WTC11 (cell line): ENCODE results near the gene CCDC43. TPM values are rescaled to one million over a fixed set of nuclear protein-coding genes. Genes with fewer than 3 reads are reported as not detected.

Experiments
- CDX4 ChIP-seq: fragments of 250-450 bp; sonication (Bioruptor Pico); IDR thresholded peaks from 2 replicates; pipeline ENCODE4 v1.9.0; 2021; ENCODE audit warnings: moderate library complexity, mild to moderate bottlenecking, inconsistent platforms, borderline replicate concordance
- FOXP1 ChIP-seq: sonication (generic); formaldehyde crosslinking; IDR thresholded peaks from 2 replicates; pipeline ENCODE4 v1.8.0; 2022; ENCODE audit warnings: missing genetic modification reagents, mild to moderate bottlenecking, moderate library complexity, borderline replicate concordance
- FOXP4 ChIP-seq: sonication (generic); formaldehyde crosslinking; IDR thresholded peaks from 2 replicates; pipeline ENCODE4 v1.8.0; 2022; ENCODE audit warnings: mild to moderate bottlenecking, missing genetic modification reagents
- IRF2 ChIP-seq: sonication (generic); formaldehyde crosslinking; IDR thresholded peaks from 2 replicates; pipeline ENCODE4 v1.8.0; 2022; ENCODE audit warnings: low read depth, missing genetic modification reagents, borderline replicate concordance
- KAT7 ChIP-seq: sonication (generic); formaldehyde crosslinking; IDR thresholded peaks from 2 replicates; pipeline ENCODE4 v1.8.1; 2023; ENCODE audit warnings: missing genetic modification reagents, mild to moderate bottlenecking, borderline replicate concordance
- NFYB ChIP-seq: sonication (generic); formaldehyde crosslinking; conservative IDR thresholded peaks from 2 replicates; pipeline ENCODE4 v1.8.0; 2022; ENCODE audit warnings: low read depth, missing genetic modification reagents
- RELA ChIP-seq: sonication (generic); formaldehyde crosslinking; IDR thresholded peaks from 2 replicates; pipeline ENCODE4 v1.8.1; 2022; ENCODE audit warnings: missing genetic modification reagents, mild to moderate bottlenecking, borderline replicate concordance
- SMAD4 ChIP-seq: sonication (generic); formaldehyde crosslinking; IDR thresholded peaks from 2 replicates; pipeline ENCODE4 v1.8.0; 2022; ENCODE audit warnings: mild to moderate bottlenecking, missing genetic modification reagents
- SOX15 ChIP-seq: fragments of 250-450 bp; sonication (Bioruptor Pico); IDR thresholded peaks from 2 replicates; pipeline ENCODE4 v1.9.0; 2021; ENCODE audit warnings: mild to moderate bottlenecking
- TP53 ChIP-seq: sonication (generic); formaldehyde crosslinking; IDR thresholded peaks from 2 replicates; pipeline ENCODE4 v1.8.1; 2023; ENCODE audit warnings: mild to moderate bottlenecking, missing genetic modification reagents
- USF1 ChIP-seq: sonication (generic); formaldehyde crosslinking; IDR thresholded peaks from 2 replicates; pipeline ENCODE4 v1.8.0; 2022; ENCODE audit warnings: mild to moderate bottlenecking, missing genetic modification reagents
- ZNF263 ChIP-seq: sonication (generic); formaldehyde crosslinking; IDR thresholded peaks from 2 replicates; pipeline ENCODE4 v1.8.1; 2022; ENCODE audit warnings: low read depth, mild to moderate bottlenecking, moderate library complexity, missing genetic modification reagents
- ZNF423 ChIP-seq: fragments of 250-450 bp; sonication (Bioruptor Pico); IDR thresholded peaks from 2 replicates; pipeline ENCODE4 v2.1.2; 2022; ENCODE audit warnings: mild to moderate bottlenecking, moderate library complexity
- ZNF425 ChIP-seq: fragments of 250-450 bp; sonication (Bioruptor Pico); conservative IDR thresholded peaks from 2 replicates; pipeline ENCODE4 v1.9.0; 2021; ENCODE audit warnings: mild to moderate bottlenecking
- ZNF671 ChIP-seq: fragments of 250-450 bp; sonication (Bioruptor Pico); IDR thresholded peaks from 2 replicates; pipeline ENCODE4 v1.8.0; 2021; ENCODE audit warnings: mild to moderate bottlenecking
- total RNA-seq: library from RNA; stranded (reverse); gene quantifications from 3 replicates; pipeline ENCODE4 v1.2.3, GENCODE V29; 2021
- TF ChIP-seq, protein P1 (sequence below): sonication (generic); formaldehyde crosslinking; IDR thresholded peaks from 2 replicates; pipeline ENCODE4 v1.8.1; 2022; ENCODE audit warnings: low read depth, mild to moderate bottlenecking, moderate library complexity, missing genetic modification reagents, borderline replicate concordance
- TF ChIP-seq, protein P2 (sequence below): sonication (generic); formaldehyde crosslinking; IDR thresholded peaks from 2 replicates; pipeline ENCODE4 v1.8.1; 2023; ENCODE audit warnings: mild to moderate bottlenecking, moderate library complexity, missing genetic modification reagents
- TF ChIP-seq, protein P3 (sequence below): sonication (generic); formaldehyde crosslinking; IDR thresholded peaks from 2 replicates; pipeline ENCODE4 v1.8.0; 2023; ENCODE audit warnings: missing genetic modification reagents, mild to moderate bottlenecking, borderline replicate concordance
- TF ChIP-seq, protein P4 (sequence below): sonication (generic); formaldehyde crosslinking; IDR thresholded peaks from 2 replicates; pipeline ENCODE4 v1.8.1; 2023; ENCODE audit warnings: mild to moderate bottlenecking, missing genetic modification reagents, borderline replicate concordance

The CCDC43 gene
- total RNA-seq, 1 experiment from 2014 or later: 37.9 TPM

- TF ChIP-seq, protein P1, sequence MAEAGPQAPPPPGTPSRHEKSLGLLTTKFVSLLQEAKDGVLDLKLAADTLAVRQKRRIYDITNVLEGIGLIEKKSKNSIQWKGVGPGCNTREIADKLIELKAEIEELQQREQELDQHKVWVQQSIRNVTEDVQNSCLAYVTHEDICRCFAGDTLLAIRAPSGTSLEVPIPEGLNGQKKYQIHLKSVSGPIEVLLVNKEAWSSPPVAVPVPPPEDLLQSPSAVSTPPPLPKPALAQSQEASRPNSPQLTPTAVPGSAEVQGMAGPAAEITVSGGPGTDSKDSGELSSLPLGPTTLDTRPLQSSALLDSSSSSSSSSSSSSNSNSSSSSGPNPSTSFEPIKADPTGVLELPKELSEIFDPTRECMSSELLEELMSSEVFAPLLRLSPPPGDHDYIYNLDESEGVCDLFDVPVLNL (CRISPR knock-in tag): 0 out of 2 replicates have a peak, but pooled peaks have one; percentile 57
- no peak for TF ChIP-seq IRF2 (CRISPR knock-in tag)
- no peak for TF ChIP-seq ZNF425 (CRISPR knock-in tag)
- TF ChIP-seq KAT7 (CRISPR knock-in tag): peak; percentile 92; the same call in 1 of the 2 replicates
- TF ChIP-seq FOXP4 (CRISPR knock-in tag): peak; percentile 90
- TF ChIP-seq CDX4 (CRISPR knock-in tag): no peak
- TF ChIP-seq, protein P2, sequence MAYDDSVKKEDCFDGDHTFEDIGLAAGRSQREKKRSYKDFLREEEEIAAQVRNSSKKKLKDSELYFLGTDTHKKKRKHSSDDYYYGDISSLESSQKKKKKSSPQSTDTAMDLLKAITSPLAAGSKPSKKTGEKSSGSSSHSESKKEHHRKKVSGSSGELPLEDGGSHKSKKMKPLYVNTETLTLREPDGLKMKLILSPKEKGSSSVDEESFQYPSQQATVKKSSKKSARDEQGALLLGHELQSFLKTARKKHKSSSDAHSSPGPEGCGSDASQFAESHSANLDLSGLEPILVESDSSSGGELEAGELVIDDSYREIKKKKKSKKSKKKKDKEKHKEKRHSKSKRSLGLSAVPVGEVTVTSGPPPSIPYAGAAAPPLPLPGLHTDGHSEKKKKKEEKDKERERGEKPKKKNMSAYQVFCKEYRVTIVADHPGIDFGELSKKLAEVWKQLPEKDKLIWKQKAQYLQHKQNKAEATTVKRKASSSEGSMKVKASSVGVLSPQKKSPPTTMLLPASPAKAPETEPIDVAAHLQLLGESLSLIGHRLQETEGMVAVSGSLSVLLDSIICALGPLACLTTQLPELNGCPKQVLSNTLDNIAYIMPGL: peak; percentile 71
- no peak for TF ChIP-seq SOX15
- peak; percentile 98 for TF ChIP-seq FOXP1 (CRISPR knock-in tag)
- TF ChIP-seq, protein P3, sequence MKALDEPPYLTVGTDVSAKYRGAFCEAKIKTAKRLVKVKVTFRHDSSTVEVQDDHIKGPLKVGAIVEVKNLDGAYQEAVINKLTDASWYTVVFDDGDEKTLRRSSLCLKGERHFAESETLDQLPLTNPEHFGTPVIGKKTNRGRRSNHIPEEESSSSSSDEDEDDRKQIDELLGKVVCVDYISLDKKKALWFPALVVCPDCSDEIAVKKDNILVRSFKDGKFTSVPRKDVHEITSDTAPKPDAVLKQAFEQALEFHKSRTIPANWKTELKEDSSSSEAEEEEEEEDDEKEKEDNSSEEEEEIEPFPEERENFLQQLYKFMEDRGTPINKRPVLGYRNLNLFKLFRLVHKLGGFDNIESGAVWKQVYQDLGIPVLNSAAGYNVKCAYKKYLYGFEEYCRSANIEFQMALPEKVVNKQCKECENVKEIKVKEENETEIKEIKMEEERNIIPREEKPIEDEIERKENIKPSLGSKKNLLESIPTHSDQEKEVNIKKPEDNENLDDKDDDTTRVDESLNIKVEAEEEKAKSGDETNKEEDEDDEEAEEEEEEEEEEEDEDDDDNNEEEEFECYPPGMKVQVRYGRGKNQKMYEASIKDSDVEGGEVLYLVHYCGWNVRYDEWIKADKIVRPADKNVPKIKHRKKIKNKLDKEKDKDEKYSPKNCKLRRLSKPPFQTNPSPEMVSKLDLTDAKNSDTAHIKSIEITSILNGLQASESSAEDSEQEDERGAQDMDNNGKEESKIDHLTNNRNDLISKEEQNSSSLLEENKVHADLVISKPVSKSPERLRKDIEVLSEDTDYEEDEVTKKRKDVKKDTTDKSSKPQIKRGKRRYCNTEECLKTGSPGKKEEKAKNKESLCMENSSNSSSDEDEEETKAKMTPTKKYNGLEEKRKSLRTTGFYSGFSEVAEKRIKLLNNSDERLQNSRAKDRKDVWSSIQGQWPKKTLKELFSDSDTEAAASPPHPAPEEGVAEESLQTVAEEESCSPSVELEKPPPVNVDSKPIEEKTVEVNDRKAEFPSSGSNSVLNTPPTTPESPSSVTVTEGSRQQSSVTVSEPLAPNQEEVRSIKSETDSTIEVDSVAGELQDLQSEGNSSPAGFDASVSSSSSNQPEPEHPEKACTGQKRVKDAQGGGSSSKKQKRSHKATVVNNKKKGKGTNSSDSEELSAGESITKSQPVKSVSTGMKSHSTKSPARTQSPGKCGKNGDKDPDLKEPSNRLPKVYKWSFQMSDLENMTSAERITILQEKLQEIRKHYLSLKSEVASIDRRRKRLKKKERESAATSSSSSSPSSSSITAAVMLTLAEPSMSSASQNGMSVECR (CRISPR knock-in tag): peak; percentile 52; the same call in 1 of the 2 replicates
- TF ChIP-seq USF1: peak; percentile 72
- TF ChIP-seq ZNF423 (CRISPR knock-in tag): no peak
- no peak for TF ChIP-seq ZNF263 (CRISPR knock-in tag)
- peak; percentile 95 for TF ChIP-seq RELA (CRISPR knock-in tag)
- TF ChIP-seq ZNF671: no peak
- TF ChIP-seq SMAD4 (CRISPR knock-in tag): peak; percentile 65
- peak; percentile 99 for TF ChIP-seq TP53
- TF ChIP-seq, protein P4, sequence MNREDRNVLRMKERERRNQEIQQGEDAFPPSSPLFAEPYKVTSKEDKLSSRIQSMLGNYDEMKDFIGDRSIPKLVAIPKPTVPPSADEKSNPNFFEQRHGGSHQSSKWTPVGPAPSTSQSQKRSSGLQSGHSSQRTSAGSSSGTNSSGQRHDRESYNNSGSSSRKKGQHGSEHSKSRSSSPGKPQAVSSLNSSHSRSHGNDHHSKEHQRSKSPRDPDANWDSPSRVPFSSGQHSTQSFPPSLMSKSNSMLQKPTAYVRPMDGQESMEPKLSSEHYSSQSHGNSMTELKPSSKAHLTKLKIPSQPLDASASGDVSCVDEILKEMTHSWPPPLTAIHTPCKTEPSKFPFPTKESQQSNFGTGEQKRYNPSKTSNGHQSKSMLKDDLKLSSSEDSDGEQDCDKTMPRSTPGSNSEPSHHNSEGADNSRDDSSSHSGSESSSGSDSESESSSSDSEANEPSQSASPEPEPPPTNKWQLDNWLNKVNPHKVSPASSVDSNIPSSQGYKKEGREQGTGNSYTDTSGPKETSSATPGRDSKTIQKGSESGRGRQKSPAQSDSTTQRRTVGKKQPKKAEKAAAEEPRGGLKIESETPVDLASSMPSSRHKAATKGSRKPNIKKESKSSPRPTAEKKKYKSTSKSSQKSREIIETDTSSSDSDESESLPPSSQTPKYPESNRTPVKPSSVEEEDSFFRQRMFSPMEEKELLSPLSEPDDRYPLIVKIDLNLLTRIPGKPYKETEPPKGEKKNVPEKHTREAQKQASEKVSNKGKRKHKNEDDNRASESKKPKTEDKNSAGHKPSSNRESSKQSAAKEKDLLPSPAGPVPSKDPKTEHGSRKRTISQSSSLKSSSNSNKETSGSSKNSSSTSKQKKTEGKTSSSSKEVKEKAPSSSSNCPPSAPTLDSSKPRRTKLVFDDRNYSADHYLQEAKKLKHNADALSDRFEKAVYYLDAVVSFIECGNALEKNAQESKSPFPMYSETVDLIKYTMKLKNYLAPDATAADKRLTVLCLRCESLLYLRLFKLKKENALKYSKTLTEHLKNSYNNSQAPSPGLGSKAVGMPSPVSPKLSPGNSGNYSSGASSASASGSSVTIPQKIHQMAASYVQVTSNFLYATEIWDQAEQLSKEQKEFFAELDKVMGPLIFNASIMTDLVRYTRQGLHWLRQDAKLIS (CRISPR knock-in tag): peak; percentile 95
- peak; percentile 79 for TF ChIP-seq NFYB (CRISPR knock-in tag)
Measured at GRCh38 chr17:44655983-44656710, 33.4 kb downstream of the CCDC43 start, which contains the start of gene MEIOC (continued).
